ENCODE measurements around the gene INTS1. TPM values are rescaled to one million over a fixed set of nuclear protein-coding genes. Genes with fewer than 3 reads are reported as not detected.
A peak's percentile ranks its signal among the peaks of the same experiment; 100 is the strongest.

The INTS1 gene
- total RNA-seq, 2 experiments from 2014 or later: 91.0 to 91.5 TPM

GRCh38 chr7:1543826-1544177 lies 39.6 kb upstream of the INTS1 start:
- no peaks in the 10 kb centered on the region for H3K4me1 Mint-ChIP-seq (ENCODE audit: low read depth)
- no peak overlapping the region for H3K27ac Mint-ChIP-seq
- Histone ChIP-seq H3K4me3 (ENCODE audit: low read length) (no peak overlapping the region), H3K27ac (ENCODE audit: low read depth in 1 of 2, low read length in 2 of 2) (no peak overlapping the region), H3K27me3 (ENCODE audit: control insufficient read depth in 1 of 2, insufficient read depth in 2 of 2, low read length in 2 of 2) (no peaks in the 10 kb centered on the region), H3K9me3 (ENCODE audit: control insufficient read depth in 1 of 2, insufficient read depth in 1 of 2, low read length in 2 of 2) (no peaks in the 10 kb centered on the region), H3K4me1 (ENCODE audit: insufficient read depth, low read length) (no peaks in the 10 kb centered on the region), H3K36me3 (ENCODE audit: insufficient read depth, low read length) (peaks cover 37% of the 10 kb centered on the region)
- no peaks in the 10 kb centered on the region for H3K27me3 Mint-ChIP-seq
- H3K9me3 Mint-ChIP-seq: no peaks in the 10 kb centered on the region
- no peak for TF ChIP-seq CTCF (IDR thresholded peaks at IDR 0.05)
- POLR2A ChIA-PET: interaction anchor here (0.9 kb wide), 2 partner anchors 9 to 12 kb away, joined by 3 to 4 read pairs; no protein-coding TSS in a partner anchor
- DNase-seq (no peak), ATAC-seq (ENCODE audit: poor library complexity) (no peak)
- no peak overlapping the region for H3K4me3 Mint-ChIP-seq
- intact Hi-C loops (cut with DNase I, micrococcal nuclease): no loop called here
- H3K36me3 Mint-ChIP-seq (ENCODE audit: low read depth): peaks cover 25% of the 10 kb centered on the region
- CTCF ChIA-PET: interaction anchor here (1.1 kb wide), 1 partner anchor 12 kb away, joined by 5 read pairs; the partner anchor contains the start of gene TMEM184A

- DNase-seq: no peak
Measured at GRCh38 chr7:1542841-1543747, 38.9 kb upstream of the INTS1 start.

GRCh38 chr7:1542329-1542728 lies 38.1 kb upstream of the INTS1 start:
- H3K27ac Mint-ChIP-seq: peak overlapping the region; percentile 27
- H3K9me3 ChIP-seq (ENCODE audit: control insufficient read depth in 1 of 2, insufficient read depth in 1 of 2, low read length in 2 of 2): no peaks in the 10 kb centered on the region
- no peaks in the 10 kb centered on the region for H3K27me3 Mint-ChIP-seq
- no peak overlapping the region for H3K4me3 ChIP-seq (ENCODE audit: low read length)
- no peaks in the 10 kb centered on the region for H3K9me3 Mint-ChIP-seq
- ChIA-PET CTCF (no interaction called here), POLR2A (no interaction called here)
- intact Hi-C loops (cut with DNase I, micrococcal nuclease): no loop called here
- H3K27me3 ChIP-seq (ENCODE audit: control insufficient read depth in 1 of 2, insufficient read depth in 2 of 2, low read length in 2 of 2): no peaks in the 10 kb centered on the region
- no peak for DNase-seq
- no peaks in the 10 kb centered on the region for H3K4me1 Mint-ChIP-seq (ENCODE audit: low read depth)
- TF ChIP-seq CTCF (IDR thresholded peaks at IDR 0.05): no peak
- H3K4me3 Mint-ChIP-seq: no peak overlapping the region
- H3K36me3 Mint-ChIP-seq (ENCODE audit: low read depth): peaks cover 29% of the 10 kb centered on the region
- no peak for ATAC-seq (ENCODE audit: poor library complexity)
- no peak overlapping the region for H3K27ac ChIP-seq (ENCODE audit: low read depth in 1 of 2, low read length in 2 of 2)
- H3K4me1 ChIP-seq (ENCODE audit: insufficient read depth, low read length): peaks cover under 1% of the 10 kb centered on the region
- peaks cover 47% of the 10 kb centered on the region for H3K36me3 ChIP-seq (ENCODE audit: insufficient read depth, low read length)

More at GRCh38 chr7:1542841-1543747, 38.9 kb upstream of the INTS1 start:
- no peaks in the 10 kb centered on the region for H3K27me3 Mint-ChIP-seq
- no peaks in the 10 kb centered on the region for H3K9me3 Mint-ChIP-seq
- no peaks in the 10 kb centered on the region for H3K4me1 Mint-ChIP-seq (ENCODE audit: low read depth)
- H3K27ac Mint-ChIP-seq: no peak overlapping the region
- no peak overlapping the region for H3K4me3 ChIP-seq (ENCODE audit: low read length)
- no peak for ATAC-seq (ENCODE audit: poor library complexity)
- no peaks in the 10 kb centered on the region for H3K4me1 ChIP-seq (ENCODE audit: insufficient read depth, low read length)
- no peak overlapping the region for H3K27ac ChIP-seq (ENCODE audit: low read depth in 1 of 2, low read length in 2 of 2)
- H3K36me3 ChIP-seq (ENCODE audit: insufficient read depth, low read length): peaks cover 43% of the 10 kb centered on the region
- intact Hi-C loops (cut with DNase I, micrococcal nuclease): no loop called here
- peak overlapping the region; percentile 20 for H3K4me3 Mint-ChIP-seq
- H3K36me3 Mint-ChIP-seq (ENCODE audit: low read depth): peaks cover 25% of the 10 kb centered on the region
- ChIA-PET CTCF (interaction anchor here (1.1 kb wide), 1 partner anchor 13 kb away, joined by 5 read pairs; the partner anchor contains the start of gene TMEM184A), POLR2A (interaction anchor here (0.6 to 0.9 kb wide), 2 partner anchors 11 to 811 kb away, joined by 3 to 4 read pairs; no protein-coding TSS in a partner anchor)
- TF ChIP-seq CTCF (IDR thresholded peaks at IDR 0.05): no peak
- H3K27me3 ChIP-seq (ENCODE audit: control insufficient read depth in 1 of 2, insufficient read depth in 2 of 2, low read length in 2 of 2): no peaks in the 10 kb centered on the region
- no peaks in the 10 kb centered on the region for H3K9me3 ChIP-seq (ENCODE audit: control insufficient read depth in 1 of 2, insufficient read depth in 1 of 2, low read length in 2 of 2)
